ENCODE measurements around the gene PCDHB16.

PCDHB16 gene

GRCh38 chr5:141234109-141234667, 52.0 kb downstream of the PCDHB16 start:
- DNase-seq (ENCODE audit: low read depth in 2 of 2): no peak

All from activated CD4-positive, alpha-beta T cell treated with anti-CD3 and anti-CD28 coated beads for 24 hours (primary cell).